LNCAP (cell line): ENCODE results near the gene PPP3R1.

Source experiments
- TF ChIP-seq, protein P1 (sequence below): fragments of 450-650 bp; IDR thresholded peaks from 2 replicates; pipeline ENCODE4 v1.5.1; 2017; ENCODE audit warnings: mild to moderate bottlenecking

Gene PPP3R1, protein sequence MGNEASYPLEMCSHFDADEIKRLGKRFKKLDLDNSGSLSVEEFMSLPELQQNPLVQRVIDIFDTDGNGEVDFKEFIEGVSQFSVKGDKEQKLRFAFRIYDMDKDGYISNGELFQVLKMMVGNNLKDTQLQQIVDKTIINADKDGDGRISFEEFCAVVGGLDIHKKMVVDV

DNA sequence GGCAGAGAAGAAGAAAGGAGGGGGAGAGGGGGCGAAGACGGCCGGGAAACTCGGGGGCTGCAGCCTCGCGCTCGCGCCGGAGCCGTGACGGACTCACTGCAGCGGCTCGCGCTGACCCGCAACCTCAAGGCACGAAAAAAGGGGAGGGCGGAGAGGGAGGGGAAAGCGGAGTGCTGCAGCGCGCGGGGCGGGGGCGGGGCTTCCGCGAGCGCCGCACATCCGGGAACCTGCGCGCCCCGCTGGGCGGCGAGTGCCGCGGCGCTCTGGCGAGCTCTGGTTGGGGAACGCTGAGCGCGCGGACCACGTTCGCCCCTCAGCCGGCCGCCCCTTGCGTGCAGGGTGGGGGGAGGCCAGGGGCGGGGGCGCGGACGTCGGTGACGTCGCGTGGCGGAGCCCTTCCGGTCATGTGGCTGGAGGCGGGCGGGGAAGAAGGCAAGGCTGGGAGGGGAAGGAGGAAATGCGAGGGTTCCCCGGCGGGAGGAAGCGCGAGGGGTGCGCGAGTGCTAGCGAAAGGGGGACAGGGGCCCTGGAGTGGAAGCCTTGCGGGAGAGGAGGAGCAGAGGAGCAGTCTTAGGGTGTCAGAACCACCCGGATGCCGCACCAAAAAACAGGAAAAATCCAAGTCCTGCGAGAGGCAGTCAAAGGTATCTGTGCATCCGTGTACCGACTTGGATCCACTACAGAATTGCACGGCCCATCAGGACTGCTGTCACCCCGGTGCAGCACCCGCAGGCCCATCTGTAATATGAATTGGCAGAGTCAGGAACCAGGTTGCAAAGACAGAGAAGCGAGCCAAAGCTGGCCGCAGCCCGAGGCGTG lies at the start of gene PPP3R1:
PPP3R1 (minus strand) TSS at position 133 of the 819 bp plus-strand sequence. CDS start 405 bp downstream, outside the sequence.
- TF ChIP-seq, protein P1, sequence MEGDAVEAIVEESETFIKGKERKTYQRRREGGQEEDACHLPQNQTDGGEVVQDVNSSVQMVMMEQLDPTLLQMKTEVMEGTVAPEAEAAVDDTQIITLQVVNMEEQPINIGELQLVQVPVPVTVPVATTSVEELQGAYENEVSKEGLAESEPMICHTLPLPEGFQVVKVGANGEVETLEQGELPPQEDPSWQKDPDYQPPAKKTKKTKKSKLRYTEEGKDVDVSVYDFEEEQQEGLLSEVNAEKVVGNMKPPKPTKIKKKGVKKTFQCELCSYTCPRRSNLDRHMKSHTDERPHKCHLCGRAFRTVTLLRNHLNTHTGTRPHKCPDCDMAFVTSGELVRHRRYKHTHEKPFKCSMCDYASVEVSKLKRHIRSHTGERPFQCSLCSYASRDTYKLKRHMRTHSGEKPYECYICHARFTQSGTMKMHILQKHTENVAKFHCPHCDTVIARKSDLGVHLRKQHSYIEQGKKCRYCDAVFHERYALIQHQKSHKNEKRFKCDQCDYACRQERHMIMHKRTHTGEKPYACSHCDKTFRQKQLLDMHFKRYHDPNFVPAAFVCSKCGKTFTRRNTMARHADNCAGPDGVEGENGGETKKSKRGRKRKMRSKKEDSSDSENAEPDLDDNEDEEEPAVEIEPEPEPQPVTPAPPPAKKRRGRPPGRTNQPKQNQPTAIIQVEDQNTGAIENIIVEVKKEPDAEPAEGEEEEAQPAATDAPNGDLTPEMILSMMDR: no peak

DNA sequence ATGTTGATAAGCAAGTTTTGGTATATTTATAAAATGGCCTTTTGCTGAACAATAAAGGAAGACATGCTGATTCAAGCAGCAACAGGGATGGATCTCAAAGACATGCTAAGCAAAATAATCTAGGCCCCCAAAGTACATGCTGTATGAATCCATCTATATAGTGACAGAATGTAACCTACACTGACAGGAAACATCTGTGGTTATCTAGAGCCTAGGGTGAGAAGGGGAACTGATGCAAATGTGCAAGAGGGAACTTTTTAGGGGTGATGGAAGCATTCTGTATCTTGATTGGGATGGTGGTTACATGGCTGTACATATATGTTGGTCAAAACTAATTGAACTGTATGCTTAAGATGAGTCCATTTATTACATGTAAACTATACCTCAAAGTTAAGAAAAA lies 43.2 kb upstream of the PPP3R1 start:
- TF ChIP-seq, protein P1: no peak

DNA sequence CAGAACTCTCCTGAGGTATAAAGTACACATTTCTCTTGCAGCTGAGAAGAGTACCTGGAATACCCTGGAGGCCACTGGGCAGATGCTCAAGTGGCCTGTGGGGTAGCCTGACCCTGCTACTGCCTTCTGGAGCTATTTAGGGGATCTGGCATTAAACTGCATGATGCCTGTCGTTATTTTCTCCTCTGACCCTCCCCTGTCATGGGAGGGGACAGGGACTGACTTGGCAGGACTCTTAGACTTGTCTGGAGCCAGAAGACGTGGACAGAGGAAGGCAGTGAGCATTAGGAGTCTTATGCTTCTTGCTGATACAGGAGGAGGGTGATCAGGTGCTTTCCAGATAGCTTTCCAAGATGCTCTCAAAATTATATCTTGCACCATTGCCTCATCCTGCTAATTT lies 42.6 kb upstream of the PPP3R1 start:
- TF ChIP-seq, protein P1: no peak

DNA sequence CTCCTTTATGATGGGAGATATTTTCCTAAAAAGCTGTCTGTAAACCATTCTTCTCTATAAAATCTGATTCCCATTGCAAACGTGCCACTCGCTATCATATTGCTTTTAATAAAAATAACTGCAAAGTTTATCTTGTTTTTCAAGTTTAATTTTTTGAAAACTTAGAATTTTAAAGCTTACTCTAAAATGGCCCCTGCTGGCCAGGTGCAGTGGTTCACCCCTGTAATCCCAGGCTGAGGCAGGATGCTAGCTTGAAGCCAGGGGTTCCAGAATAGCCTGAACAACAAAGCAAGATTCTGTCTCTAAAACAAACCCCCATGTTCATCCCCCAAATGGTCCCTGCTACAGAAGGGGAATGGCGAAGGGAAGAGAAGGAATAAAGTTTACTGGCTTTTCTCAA lies 41.9 kb upstream of the PPP3R1 start:
- TF ChIP-seq, protein P1: no peak

DNA sequence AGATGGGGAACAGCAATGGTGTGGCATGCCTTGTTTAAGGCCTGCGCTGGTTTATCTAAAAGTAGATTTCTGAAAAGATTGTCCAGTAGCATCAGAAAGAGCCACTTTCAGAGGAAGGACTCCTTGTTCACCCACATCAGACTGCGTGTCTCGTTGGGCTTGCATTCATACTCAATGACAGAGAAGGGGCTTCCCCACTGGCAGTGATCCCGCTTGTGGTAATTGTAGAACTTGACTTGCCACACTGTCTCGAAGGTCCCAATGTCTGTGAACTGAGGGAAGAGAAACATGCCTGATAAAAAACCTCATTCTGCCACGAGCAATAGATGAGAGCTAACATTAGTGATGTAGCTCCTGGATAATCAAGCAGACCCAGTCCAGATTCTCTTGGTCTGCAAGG lies 41.4 kb upstream of the PPP3R1 start:
- TF ChIP-seq, protein P1: no peak

DNA sequence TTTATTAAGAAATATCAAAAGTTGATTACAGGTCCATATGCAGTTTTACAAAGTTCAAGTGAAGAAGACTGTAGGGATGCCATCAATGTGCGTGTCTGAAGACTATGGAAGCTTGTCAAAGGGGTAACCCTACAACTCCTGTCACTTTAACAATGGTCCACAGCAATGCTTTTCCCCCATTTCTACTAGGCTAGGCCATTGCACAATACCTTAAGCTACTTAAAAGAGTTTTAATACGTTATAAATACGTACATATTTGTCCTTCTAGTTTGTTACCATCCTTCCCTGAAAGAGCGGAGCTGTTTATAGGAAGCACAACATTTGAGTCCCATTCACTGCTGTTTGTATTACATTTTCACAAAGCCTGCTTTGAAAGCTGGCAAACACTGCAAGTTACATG lies 40.7 kb upstream of the PPP3R1 start:
- TF ChIP-seq, protein P1: no peak

DNA sequence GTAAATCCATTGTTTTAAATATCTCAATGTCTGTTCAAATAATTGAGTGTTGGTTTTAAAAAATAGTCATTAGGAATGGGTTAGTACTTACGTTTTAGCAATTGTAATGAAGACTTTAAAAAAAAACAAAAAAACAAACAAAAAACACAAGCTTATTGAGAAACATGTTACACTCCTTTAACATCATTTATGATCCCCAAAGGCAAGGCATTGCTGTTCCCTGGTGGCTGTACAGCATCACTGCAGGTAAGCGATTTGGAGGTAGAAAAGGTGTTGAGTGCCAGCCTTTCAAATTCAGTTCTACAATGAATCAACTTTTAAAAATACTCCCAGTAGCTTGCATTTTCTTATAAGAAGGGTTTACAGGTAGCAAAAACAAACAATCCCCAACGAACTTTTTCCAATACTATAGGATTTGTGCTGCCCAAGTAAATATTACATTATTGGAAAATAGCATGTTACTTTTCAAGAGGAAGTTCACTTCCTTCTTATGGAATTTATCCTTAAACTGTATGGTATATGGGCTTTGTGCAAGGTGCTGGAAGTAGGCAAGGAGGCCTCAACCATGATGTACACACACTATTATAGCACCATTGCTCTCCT lies 39.9 kb upstream of the PPP3R1 start:
- TF ChIP-seq, protein P1: peak; percentile 75
